AG10803 (cell line): ENCODE data around the gene ACE.

Experiments used
- DNase-seq: peaks from one replicate; pipeline ENCODE4 v3.0.0; 2010; ENCODE audit warnings: low read depth
- H3K4me3 ChIP-seq: 2 replicates; pipeline ENCODE4 v1.5.1; 2011; ENCODE audit warnings: mild to moderate bottlenecking, low read length, control low read depth
- CTCF ChIP-seq: conservative IDR thresholded peaks from 2 replicates; pipeline ENCODE4 v1.5.1; 2011; ENCODE audit warnings: mild to moderate bottlenecking, low read length, control low read depth, inconsistent platforms

The ACE gene

GRCh38 chr17:63492940-63493339 is 16.1 kb downstream of the ACE start:
- no peak for DNase-seq
- H3K4me3 ChIP-seq: no peak overlapping the region
- no peak for TF ChIP-seq CTCF

GRCh38 chr17:63493411-63493810 is 16.6 kb downstream of the ACE start:
- no peak for TF ChIP-seq CTCF
- H3K4me3 ChIP-seq: no peak overlapping the region
- DNase-seq: no peak

- no peak for TF ChIP-seq CTCF
- no peak for DNase-seq
- no peak overlapping the region for H3K4me3 ChIP-seq
Measured at GRCh38 chr17:63494300-63494928, 17.6 kb downstream of the ACE start.

GRCh38 chr17:63495491-63495890 is 18.6 kb downstream of the ACE start:
- TF ChIP-seq CTCF: no peak
- no peak overlapping the region for H3K4me3 ChIP-seq
- DNase-seq: no peak

GRCh38 chr17:63496177-63496576 is 19.3 kb downstream of the ACE start:
- no peak for DNase-seq
- H3K4me3 ChIP-seq: no peak overlapping the region
- no peak for TF ChIP-seq CTCF

GRCh38 chr17:63496663-63497400 is 20.0 kb downstream of the ACE start:
- H3K4me3 ChIP-seq: no peak overlapping the region
- DNase-seq: no peak
- TF ChIP-seq CTCF: no peak
